SK-N-SH (cell line): ENCODE measurements around the gene TMEM131. TPM values are rescaled to one million over a fixed set of nuclear protein-coding genes. Genes with fewer than 3 reads are reported as not detected.

Experiments
- CTCF ChIA-PET: fragments of 300-600, 350-600 bp; formaldehyde crosslinking; extraction: SDS; loops from one replicate; lab custom pipeline; 2021; lab: Yijun Ruan, JAX
- POLR2A ChIA-PET: fragments of 350-600 bp; sonication (Branson Sonifier 250); formaldehyde crosslinking; extraction: SDS; loops from one replicate; lab custom pipeline; 2020; ENCODE audit warnings: antibody characterized with exemption, inconsistent platforms; lab: Yijun Ruan, JAX
- DNase-seq: peaks from one replicate; pipeline ENCODE4 v3.0.0; 2012
- H2AFZ ChIP-seq: fragments of 200-600 bp; sonication (generic); 2 replicates; pipeline ENCODE4 v1.8.1; 2016; ENCODE audit warnings: antibody characterized with exemption, mild to moderate bottlenecking, low read depth
- H3F3A ChIP-seq: fragments of 200-600 bp; sonication (generic); replicated peaks from 2 replicates; pipeline ENCODE3; 2016; ENCODE audit warnings: antibody characterized with exemption, mild to moderate bottlenecking; ENCODE audit not compliant: insufficient read depth
- H3K27ac ChIP-seq, 2 experiments: fragments of 200-500 bp in 1 of 2; fragments of 200-600 bp in 1 of 2; sonication (Bioruptor generic) in 1 of 2; sonication (generic), shearing (Covaris generic) in 1 of 2; 2 replicates each; pipeline versions ENCODE4 v1.5.1 to v1.6.1; 2014 to 2016; ENCODE audit warnings: low read depth in 2 of 2, inconsistent platforms in 1 of 2, low read length in 1 of 2, mild to moderate bottlenecking in 1 of 2, mixed read lengths in 1 of 2
- H3K27me3 ChIP-seq: fragments of 200-600 bp; sonication (generic), shearing (Covaris generic); 2 replicates; pipeline ENCODE4 v1.6.1; 2016; ENCODE audit warnings: mixed run types; ENCODE audit not compliant: insufficient read depth
- H3K36me3 ChIP-seq, 2 experiments: fragments of 200-500 bp in 1 of 2; fragments of 200-600 bp in 1 of 2; sonication (Bioruptor generic) in 1 of 2; sonication (generic) in 1 of 2; replicated peaks in 1 of 2; 2 replicates each; pipeline versions ENCODE3 to v1.5.1; 2014 to 2016; ENCODE audit warnings: low read length in 1 of 2, mild to moderate bottlenecking in 1 of 2; ENCODE audit not compliant: insufficient read depth in 2 of 2, control insufficient read depth in 1 of 2
- H3K4me1 ChIP-seq, 2 experiments: fragments of 200-500 bp in 1 of 2; fragments of 200-600 bp in 1 of 2; sonication (Bioruptor generic) in 1 of 2; sonication (generic), shearing (Covaris generic) in 1 of 2; 2 replicates each; pipeline versions ENCODE4 v1.5.1 to v1.6.1; 2014 to 2016; ENCODE audit warnings: low read depth in 1 of 2, low read length in 1 of 2, mixed run types in 1 of 2; ENCODE audit not compliant: insufficient read depth in 2 of 2, control insufficient read depth in 1 of 2
- H3K4me2 ChIP-seq: fragments of 200-600 bp; sonication (generic), shearing (Covaris generic); 2 replicates; pipeline ENCODE4 v1.6.1; 2017; ENCODE audit warnings: mixed run types
- H3K4me3 ChIP-seq, 2 experiments: fragments of 200-500 bp in 1 of 2; fragments of 200-600 bp in 1 of 2; sonication (Bioruptor generic) in 1 of 2; sonication (generic), shearing (Covaris generic) in 1 of 2; 2 replicates each; pipeline versions ENCODE4 v1.5.1 to v1.8.1; 2014 to 2016; ENCODE audit warnings: low read depth in 2 of 2, inconsistent platforms in 1 of 2, low read length in 1 of 2, mild to moderate bottlenecking in 1 of 2, mixed read lengths in 1 of 2, moderate library complexity in 1 of 2
- H3K79me2 ChIP-seq: fragments of 200-600 bp; sonication (generic); 2 replicates; pipeline ENCODE4 v1.8.1; 2017; ENCODE audit warnings: mild to moderate bottlenecking; ENCODE audit not compliant: insufficient read depth
- H3K9ac ChIP-seq: fragments of 200-600 bp; sonication (generic); 2 replicates; pipeline ENCODE4 v1.6.1; 2017; ENCODE audit warnings: mixed run types
- H3K9me2 ChIP-seq: fragments of 200-600 bp; sonication (generic); 2 replicates; pipeline ENCODE4 v1.6.1; 2017; ENCODE audit warnings: mixed run types
- H3K9me3 ChIP-seq: fragments of 200-600 bp; sonication (generic); 2 replicates; pipeline ENCODE4 v1.6.1; 2017; ENCODE audit warnings: mixed run types, mild to moderate bottlenecking, moderate library complexity
- H4K20me1 ChIP-seq: fragments of 200-600 bp; sonication (generic); 2 replicates; pipeline ENCODE4 v1.6.1; 2017; ENCODE audit warnings: mild to moderate bottlenecking, mixed run types; ENCODE audit not compliant: insufficient read depth
- CTCF ChIP-seq: fragments of 200-600 bp; sonication (generic); IDR thresholded peaks from 2 replicates; pipeline ENCODE4 v1.6.1; 2017; ENCODE audit warnings: antibody characterized with exemption, mild to moderate bottlenecking, moderate library complexity
- EP300 ChIP-seq, 2 experiments: IDR thresholded peaks; 2 replicates each; pipeline versions ENCODE4 v1.4.0 to v1.6.1; 2012; ENCODE audit warnings: borderline replicate concordance in 1 of 2, low read depth in 1 of 2, low read length in 1 of 2
- EZH2phosphoT487 ChIP-seq: fragments of 200-600 bp; sonication (generic); IDR thresholded peaks from 2 replicates; pipeline ENCODE4 v1.6.1; 2017; ENCODE audit warnings: low read depth, mixed run types, mild to moderate bottlenecking, antibody characterized with exemption, moderate library complexity, borderline replicate concordance
- FOSL2 ChIP-seq: IDR thresholded peaks from 2 replicates; pipeline ENCODE4 v1.4.0; 2012; ENCODE audit warnings: low read depth, mild to moderate bottlenecking, moderate library complexity, borderline replicate concordance
- GATA2 ChIP-seq: sonication (generic); formaldehyde crosslinking; IDR thresholded peaks from 2 replicates; pipeline ENCODE4 v1.5.0; 2020; ENCODE audit warnings: mild to moderate bottlenecking, missing genetic modification reagents
- IRF3 ChIP-seq: fragments of 150-350 bp; IDR thresholded peaks from 2 replicates; pipeline ENCODE4 v1.6.1; 2016; ENCODE audit warnings: mild to moderate bottlenecking, low read depth, low read length
- PBX3 ChIP-seq: IDR thresholded peaks from 2 replicates; pipeline ENCODE4; 2012
- SIN3A ChIP-seq: IDR thresholded peaks from 2 replicates; pipeline ENCODE4 v1.6.1; 2012; ENCODE audit warnings: low read depth, mild to moderate bottlenecking, low read length, moderate library complexity, borderline replicate concordance
- SMC3 ChIP-seq: IDR thresholded peaks from 2 replicates; pipeline ENCODE4 v1.6.1; 2012; ENCODE audit warnings: low read depth, low read length, improper control_type of control experiment
- TAF1 ChIP-seq: IDR thresholded peaks from 2 replicates; pipeline ENCODE4 v1.6.1; 2012; ENCODE audit warnings: low read depth, mild to moderate bottlenecking, low read length, moderate library complexity, borderline replicate concordance
- TEAD4 ChIP-seq: IDR thresholded peaks from 2 replicates; pipeline ENCODE4 v1.4.0; 2012; ENCODE audit warnings: mild to moderate bottlenecking, borderline replicate concordance; ENCODE audit not compliant: insufficient read depth
- USF1 ChIP-seq: IDR thresholded peaks from 2 replicates; pipeline ENCODE4 v1.4.0; 2012; ENCODE audit warnings: low read depth, borderline replicate concordance
- WGBS: methylation state at CpG from one replicate; pipeline ENCODE4 v1.1.6; 2017; ENCODE audit warnings: low lambda C conversion rate; 5-methylcytosine and 5-hydroxymethylcytosine counted together
- polyA plus RNA-seq, 3 experiments: library from polyadenylated mRNA; depleted of rRNA; stranded (reverse); fragments of >200 nt; gene quantifications; 2 replicates each; pipeline ENCODE4 v1.2.3, GENCODE V29; 2012

TMEM131 gene
- polyA plus RNA-seq, 1 of the 3 experiments (the other 2 are of a cell fraction) = 9.1 TPM

- H3K9me2 ChIP-seq = no peaks in the 10 kb centered on the region
- H3K79me2 ChIP-seq = no peaks in the 10 kb centered on the region
- H3K4me1 ChIP-seq = no peaks in the 10 kb centered on the region
- ChIA-PET CTCF (interaction anchor here (1.3 to 1.6 kb wide), 2 partner anchors 9 to 438 kb away, joined by 4 to 5 read pairs; no protein-coding TSS in a partner anchor), POLR2A (no interaction called here)
- H3K4me3 ChIP-seq = no peak overlapping the region
- no peak overlapping the region for H3K27ac ChIP-seq
- DNase-seq = no peak
- H3F3A ChIP-seq = no peaks in the 10 kb centered on the region
- H3K9me3 ChIP-seq = no peaks in the 10 kb centered on the region
- H4K20me1 ChIP-seq = no peaks in the 10 kb centered on the region
- no peaks in the 10 kb centered on the region; the same call in 1 of the 2 replicates for H3K27me3 ChIP-seq
- H2AFZ ChIP-seq = no peak overlapping the region
- WGBS = 66% methylated on average over 4 of the region's 4 CpGs
- H3K9ac ChIP-seq = no peak overlapping the region
- H3K4me2 ChIP-seq = no peak overlapping the region
- TF ChIP-seq SMC3 (no peak), CTCF (no peak), USF1 (no peak), TEAD4 (no peak), PBX3 (no peak), TAF1 (no peak), EZH2phosphoT487 (no peak), EP300 (IDR thresholded peaks at IDR 0.05; ENCODE audit: borderline replicate concordance in 1 of 2, low read depth in 1 of 2, low read length in 1 of 2) (no peak), FOSL2 (no peak), GATA2 (no peak), SIN3A (no peak), IRF3 (no peak)
- H3K36me3 ChIP-seq = no peaks in the 10 kb centered on the region
Observed at GRCh38 chr2:98028101-98028561, 32.4 kb upstream of the TMEM131 start.
